Posterior vena cava (tissue), 2 donors: Measurements from ENCODE around the gene WDSUB1. TPM values are rescaled to one million over a fixed set of nuclear protein-coding genes. Genes with fewer than 3 reads are reported as not detected.

Experiments used
- DNase-seq: peaks from one replicate; pipeline ENCODE4 v3.0.0-alpha.2; 2020; ENCODE audit warnings: low spot score
- intact Hi-C, 2 donors: fragments of 100-400 bp; cut with DNase I; formaldehyde crosslinking; loops; one replicate each; pipeline versions ENCODE4 v1.14.1 to v1.14.2; 2022 to 2023
- total RNA-seq, 2 donors: library from RNA; stranded (reverse); fragmentation: NEBNext Ultra II Directional; extraction: Animal tissue kit (Norgen Biotek cat#: 25700); gene quantifications; one replicate each; pipeline ENCODE4 v1.2.1, GENCODE V29; 2021
- donor health status: DM: yes; HTN: yes; CAD: no.
- donor health status: DM: yes; HTN: yes; CAD: no.

WDSUB1 gene
- total RNA-seq, 2 donors from 2014 or later: 4.9 to 7.9 TPM

DNA sequence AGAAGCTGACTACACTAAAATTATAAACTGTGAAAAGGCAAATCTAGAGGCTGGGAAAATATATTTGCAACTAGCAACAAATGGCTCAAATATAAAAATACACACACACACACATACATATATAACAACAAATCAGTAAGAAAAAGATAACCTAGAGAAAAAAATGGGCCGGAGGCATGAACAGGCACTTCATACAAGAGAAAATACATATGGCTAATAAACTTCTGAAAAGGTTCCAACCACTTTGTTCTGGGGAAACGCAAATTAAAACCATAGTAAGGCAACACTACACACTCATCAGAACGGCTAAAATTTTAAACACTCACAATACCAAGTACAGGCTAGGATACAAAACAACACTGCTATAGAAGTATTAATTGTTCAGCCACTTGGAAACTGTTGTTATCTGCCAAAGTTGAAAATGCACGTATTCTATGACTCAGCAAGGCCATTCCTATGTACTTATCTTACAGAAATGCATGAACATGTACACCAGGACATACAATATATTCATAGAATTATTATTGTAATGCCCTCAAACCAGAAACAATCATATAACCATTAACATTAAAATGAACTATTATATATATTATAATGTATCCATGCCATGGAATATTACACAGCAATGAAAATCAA is 15.6 kb downstream of the WDSUB1 start:
- no peak for DNase-seq

DNA sequence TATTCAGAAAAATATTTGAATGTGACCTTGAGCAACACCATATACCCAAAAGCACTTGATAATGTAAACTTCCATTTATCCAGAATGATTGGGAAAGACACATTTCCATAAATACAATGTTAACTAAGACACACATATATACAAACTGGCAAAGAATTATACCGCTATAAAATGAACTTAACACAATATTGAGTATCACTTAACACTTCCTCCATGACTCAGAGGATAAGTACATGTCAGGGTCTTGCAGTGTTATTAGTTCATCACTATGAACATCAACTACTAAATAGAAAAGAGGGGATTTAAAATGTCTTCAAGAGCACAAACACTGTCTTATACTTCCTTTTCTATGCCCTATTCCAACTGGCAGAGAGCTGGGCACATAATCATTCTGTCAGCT is 18.6 kb downstream of the WDSUB1 start:
- intact Hi-C loops: no loop called here
- no peak for DNase-seq

More for the DNA sequence above, 15.6 kb downstream of the WDSUB1 start:
- intact Hi-C loops: no loop called here

DNA sequence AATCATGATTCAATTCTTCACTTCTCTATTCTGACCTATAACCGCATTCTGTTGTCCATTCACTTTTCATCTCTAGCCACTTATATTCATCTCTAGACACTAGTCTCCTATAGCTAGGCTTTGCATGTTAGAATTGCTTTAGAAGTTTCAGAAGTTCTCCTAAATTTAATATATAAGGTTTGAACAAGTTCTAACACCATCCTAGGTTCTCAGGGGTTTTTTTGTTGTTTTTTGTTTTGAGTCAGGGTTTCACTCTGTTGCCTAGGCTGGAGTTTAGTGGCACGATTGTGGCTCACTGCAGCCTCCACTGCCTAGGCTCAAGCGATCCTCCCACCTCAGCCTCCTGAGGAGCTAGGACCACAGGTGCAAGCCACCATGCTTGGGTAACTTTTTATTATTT is 19.9 kb downstream of the WDSUB1 start:
- intact Hi-C loops: no loop called here
- no peak for DNase-seq

DNA sequence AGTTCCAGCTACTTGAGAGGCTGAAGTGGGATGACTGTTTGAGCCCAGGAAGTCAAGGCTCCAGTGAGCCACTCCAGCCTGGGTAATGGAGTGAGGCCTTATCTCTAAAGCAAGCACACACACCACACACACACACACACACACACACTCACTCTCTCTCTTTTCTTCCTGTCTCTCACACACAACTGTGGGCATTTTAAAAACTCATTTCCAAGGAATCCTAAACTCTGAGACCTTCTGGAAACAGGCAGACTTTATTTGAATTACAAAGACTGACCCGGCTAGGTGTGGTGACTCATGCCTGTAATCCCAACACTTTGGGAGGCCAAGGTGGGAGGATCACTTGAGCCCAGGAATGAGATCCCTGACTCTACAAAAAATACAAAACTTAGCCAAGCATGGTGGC is 21.3 kb downstream of the WDSUB1 start:
- intact Hi-C loops: no loop called here
- no peak for DNase-seq

DNA sequence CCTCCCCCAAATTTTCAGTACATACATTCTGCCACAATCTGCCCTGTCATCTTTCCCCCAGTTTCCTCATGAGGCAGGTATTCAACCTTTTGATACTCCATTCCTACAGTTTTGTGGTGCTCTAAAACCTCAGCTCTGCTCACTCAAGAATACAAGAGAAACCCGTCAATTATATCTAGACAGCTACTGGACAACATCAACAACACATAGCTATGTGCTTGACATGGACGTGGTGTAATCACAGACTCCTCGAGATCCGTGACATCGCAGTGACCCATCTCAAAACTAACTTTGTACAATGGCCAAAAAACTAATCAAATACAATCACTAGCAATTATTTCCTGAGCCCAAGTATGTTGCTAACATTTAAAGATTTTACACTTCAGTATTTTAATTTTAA is 23.6 kb downstream of the WDSUB1 start:
- DNase-seq: no peak
- intact Hi-C loops: no loop called here

DNA sequence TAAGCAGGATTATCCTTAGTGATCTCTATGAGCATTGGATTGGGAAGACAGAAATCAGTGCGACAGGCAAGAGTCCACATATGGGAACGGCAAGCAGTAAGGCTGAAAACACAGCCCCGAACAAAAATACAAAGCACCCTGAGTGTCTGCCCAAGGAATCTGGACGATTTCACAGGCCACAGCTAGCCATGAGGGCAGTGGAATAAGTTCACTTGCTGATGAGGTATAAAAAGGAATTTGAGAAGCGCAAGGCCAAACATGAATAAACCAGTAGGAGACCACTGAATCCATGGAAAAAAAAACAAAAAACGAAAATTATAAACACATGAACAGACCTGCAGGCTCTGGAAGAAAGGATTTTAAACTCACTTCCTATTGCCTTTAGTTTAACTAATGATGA is 24.3 kb downstream of the WDSUB1 start:
- DNase-seq: no peak
- intact Hi-C loops: no loop called here

DNA sequence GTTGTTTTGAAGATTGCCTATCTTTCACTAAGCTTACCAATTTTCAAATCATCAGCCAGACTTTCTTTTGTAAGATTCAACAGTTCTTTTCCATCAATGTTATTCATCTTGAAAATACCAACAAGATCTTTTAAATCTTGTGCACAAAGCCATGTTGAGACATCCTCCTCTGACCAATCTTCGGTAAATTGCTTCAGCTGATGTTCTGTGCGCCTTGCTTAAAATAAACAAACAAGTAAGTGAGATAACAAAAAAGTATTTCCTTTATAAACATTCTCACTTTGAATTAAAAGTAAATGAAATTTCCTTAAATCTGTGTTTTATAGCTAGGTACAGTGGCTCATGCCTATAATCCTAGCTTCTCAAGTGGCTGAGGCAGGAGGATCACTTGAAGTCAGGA is 30.3 kb downstream of the WDSUB1 start:
- intact Hi-C loops: no loop called here
- no peak for DNase-seq

DNA sequence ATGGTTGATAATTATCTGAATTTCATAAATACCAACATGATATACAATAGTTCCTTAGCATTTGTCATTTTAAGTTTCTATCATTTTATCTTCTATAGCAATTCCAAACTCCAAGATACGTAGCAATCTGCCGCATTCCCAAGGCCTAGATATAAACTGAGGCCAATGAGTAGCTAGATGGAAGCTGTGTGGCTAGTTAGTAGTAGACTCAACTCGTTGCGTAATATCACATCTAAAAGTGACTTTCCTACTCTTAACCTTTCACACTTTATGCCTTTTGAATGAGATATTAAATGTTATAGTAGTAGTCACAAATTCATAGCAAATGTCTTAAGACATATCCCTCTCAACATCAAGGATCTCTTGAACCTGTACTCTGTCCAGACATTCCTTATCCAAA is 33.6 kb downstream of the WDSUB1 start:
- intact Hi-C loops: no loop called here

DNA sequence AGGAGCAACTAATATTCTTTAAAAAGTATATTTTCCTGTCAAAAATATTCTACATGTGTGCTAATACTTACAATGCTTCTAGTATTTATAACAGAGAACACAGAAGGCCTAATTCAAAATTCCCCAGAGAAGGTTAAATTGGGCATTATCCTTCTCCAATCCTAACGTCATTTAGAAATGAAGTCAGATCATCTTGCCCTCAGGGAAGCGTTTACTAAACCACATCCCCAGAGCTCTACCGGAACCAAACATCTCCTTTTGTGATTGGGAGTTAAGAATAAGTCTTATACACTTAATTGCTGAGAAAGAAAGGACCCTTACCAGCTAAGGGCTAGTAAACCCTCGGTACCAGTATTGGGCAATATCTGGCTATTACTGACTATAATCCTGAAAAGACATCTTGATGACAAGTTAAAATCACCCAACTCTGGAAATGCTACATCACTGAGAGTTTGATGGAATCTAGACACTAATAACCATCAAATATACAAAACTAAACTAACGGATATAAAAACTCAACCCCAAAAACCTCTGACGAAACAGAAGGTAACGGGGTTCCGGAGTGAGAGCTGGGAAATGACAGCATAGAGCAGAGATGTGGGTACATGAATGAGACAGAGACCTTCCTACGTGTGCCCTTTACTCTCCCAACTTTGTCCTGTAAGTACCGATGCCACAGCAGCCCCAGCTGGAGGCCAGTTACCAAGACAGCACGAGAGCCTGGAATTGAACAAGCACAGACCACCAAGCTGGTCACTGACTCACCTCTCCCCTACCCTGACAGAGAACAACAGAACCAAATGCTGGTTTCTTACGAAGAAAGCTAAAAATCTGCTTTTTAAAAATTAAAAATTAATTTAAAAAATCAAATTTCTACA is 35.0 kb downstream of the WDSUB1 start:
- no peak for DNase-seq
- intact Hi-C loops: no loop called here

More for the DNA sequence above, 33.6 kb downstream of the WDSUB1 start:
- no peak for DNase-seq

DNA sequence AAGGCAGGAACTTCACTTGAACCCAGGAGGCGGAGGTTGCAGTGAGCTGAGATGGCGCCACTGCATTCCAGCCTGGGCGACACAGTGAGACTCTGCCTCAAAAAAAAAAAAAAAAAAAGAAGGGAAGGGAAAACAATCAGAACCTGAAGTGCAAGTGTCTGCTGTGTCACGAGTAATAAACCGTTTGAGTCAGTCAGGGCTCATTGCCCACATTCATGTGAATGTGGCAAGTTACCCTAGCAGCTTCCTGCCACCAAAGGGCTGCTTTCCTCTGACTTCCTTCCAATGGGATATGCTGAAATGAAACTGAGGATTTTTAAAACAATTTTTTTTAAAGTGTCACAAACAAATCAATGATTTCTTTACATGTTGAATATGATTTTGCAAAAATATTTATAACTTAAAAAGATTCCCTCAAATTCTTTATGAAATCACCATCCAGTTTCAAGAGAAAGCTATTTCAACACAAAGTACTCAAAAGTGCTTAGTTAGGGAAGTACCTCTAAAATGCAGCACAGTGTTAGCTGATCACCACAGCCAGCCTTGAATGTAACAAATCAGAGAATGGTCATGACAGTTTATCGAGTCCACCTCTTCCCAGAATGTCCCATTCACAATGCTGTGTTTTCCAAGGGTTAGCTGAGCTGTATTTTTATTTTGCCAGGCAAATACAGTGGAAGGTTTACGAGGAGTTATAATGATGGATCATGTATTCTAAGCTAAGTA is 36.4 kb downstream of the WDSUB1 start:
- no peak for DNase-seq
- intact Hi-C loops: no loop called here

DNA sequence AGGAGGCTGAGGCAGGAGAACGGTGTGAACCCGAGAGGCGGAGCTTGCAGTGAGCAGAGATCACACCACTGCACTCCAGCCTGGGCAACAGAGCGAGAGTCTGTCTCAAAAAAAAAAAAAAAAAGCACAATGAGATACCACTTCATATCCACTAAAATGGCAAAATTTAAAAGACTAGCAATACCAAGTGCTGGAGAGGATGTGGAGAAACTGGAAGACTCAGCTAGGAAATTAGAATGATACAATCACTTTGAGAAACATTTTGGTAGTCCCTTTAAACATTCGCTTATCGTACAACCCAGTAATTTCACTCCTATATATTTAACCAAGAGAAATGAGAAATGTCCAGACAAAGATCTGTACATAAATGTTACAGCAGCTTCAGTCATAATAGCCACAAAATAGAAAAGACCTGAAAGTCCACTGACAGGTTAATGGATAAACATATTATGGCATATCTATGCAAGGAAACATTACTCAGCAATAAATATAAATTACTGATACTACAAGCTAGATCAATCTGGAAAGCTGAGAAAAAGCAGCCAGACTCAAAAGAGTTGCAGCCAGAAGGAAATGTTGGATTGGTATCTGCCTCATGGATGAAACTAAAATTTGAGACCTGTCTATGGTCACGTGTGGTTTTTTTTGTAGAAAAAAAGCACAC is 40.0 kb downstream of the WDSUB1 start:
- intact Hi-C loops: no loop called here
- no peak for DNase-seq

DNA sequence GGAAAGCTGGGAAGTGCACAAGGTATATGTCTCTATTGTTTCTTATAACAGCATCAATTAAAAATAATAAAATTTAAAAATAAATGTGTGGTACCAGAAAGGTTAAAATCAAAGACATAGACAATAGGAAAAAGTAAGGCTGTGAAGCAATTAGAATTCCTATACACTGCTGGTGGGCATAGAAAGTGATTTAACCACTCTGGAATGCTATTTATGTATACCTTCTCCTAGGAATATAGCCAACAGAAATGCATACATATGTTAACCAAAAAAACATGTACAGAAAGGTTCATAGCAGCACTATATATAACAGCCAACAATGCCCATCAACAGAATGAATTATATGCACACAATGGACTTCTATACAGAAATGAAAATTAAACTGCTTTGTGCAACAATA is 43.0 kb downstream of the WDSUB1 start:
- intact Hi-C loops: no loop called here
- DNase-seq: no peak

DNA sequence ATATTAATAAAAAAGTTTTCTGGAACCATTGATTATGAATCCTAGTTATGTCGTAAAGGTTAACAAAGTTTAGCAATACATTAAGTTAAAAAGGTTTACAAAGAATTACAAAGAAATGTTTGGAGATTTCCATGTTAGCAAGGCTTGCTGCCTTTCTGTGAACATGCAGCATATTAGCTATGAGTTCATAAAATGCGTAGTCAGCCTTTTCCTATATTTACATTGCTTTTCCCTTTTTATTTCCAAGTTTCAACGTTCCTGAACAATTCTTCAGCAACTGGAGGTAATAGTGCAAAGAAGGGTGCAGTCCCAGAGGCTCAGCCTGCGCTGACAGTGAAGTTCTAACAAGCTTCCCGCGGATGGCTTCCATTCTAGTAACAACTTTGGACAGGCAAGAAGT is 51.6 kb downstream of the WDSUB1 start:
- no peak for DNase-seq
- intact Hi-C loops: no loop called here

DNA sequence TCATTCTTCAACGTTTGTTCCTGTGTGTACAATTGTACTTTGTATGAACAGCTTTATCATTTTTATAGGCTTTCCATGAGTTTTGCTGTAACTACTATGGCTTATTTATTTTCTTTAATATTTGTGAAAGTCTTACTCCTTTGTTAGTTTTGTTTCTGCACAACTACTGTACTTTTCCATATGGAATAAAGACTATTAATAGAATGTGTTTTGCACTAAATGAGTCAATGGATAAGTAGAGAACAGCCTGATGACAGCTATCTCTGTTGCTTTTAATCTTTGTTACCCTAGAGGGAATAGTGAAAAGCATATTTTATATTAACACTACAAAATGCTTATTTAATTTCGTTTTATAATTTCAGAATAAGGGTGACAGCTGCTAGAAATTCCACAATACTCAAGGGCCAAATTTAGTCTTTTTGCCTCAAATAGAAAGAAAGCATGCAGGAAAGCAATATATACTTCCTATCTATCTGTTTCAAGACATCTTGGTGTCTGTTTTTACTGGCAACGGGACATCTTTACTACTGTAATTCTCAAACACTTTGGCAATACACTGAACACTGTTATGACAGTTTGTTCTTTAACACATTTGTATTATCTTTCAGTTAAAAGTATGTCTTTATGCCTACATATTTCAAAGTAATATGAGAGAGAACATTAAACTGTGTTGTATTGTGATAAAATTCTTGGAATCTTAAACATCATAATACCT is 53.9 kb downstream of the WDSUB1 start:
- intact Hi-C loops: no loop called here
- no peak for DNase-seq

DNA sequence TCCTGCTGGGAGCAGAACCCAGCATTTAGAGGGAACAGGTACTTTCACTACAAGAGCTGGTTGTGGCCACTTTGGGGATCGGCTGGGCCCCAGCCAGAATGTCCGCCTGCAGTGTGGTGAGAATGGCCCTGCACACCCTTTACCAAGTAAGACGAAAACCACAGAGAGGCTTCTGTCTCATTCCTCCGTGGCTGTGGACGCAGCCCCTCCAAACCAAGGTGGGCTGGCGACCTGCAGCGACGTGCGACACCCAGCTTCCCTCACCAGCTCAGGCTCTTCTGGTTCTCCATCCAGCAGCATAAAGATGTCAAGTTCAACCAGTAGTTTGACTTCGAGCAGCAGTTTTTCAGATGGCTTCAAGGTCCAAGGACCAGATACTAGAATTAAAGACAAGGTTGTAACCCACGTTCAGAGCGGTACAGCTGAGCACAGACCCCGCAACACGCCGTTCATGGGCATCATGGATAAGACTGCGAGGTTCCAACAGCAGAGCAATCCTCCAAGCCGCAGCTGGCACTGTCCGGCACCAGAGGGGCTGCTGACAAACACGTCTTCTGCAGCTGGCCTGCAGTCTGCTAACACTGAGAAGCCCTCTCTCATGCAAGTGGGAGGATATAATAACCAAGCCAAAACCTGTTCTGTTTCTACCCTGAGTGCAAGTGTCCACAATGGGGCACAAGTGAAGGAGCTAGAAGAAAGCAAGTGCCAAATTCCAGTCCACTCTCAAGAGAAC is 56.2 kb downstream of the WDSUB1 start:
- intact Hi-C loops: no loop called here
- no peak for DNase-seq

DNA sequence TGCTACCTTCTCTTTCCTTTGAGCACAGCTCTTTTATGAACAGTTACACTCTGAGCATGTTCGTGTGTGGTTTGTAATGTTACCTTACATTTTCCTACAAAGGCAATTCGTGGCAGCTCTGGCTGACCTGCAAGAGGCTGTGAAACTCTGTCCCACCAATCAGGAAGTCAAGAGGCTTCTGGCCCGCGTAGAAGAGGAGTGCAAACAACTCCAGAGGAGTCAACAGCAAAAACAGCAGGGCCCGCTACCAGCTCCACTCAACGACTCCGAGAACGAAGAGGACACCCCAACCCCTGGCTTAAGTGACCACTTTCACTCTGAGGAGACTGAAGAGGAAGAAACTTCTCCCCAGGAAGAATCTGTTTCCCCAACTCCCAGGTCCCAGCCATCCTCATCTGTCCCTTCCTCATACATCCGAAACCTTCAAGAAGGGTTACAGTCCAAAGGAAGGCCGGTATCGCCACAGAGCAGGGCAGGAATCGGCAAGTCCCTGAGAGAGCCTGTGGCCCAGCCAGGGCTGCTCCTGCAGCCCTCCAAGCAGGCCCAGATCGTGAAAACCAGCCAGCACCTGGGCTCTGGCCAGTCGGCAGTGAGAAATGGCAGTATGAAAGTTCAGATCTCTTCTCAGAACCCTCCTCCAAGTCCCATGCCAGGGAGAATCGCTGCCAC is 56.9 kb downstream of the WDSUB1 start:
- intact Hi-C loops: no loop called here
- no peak for DNase-seq

DNA sequence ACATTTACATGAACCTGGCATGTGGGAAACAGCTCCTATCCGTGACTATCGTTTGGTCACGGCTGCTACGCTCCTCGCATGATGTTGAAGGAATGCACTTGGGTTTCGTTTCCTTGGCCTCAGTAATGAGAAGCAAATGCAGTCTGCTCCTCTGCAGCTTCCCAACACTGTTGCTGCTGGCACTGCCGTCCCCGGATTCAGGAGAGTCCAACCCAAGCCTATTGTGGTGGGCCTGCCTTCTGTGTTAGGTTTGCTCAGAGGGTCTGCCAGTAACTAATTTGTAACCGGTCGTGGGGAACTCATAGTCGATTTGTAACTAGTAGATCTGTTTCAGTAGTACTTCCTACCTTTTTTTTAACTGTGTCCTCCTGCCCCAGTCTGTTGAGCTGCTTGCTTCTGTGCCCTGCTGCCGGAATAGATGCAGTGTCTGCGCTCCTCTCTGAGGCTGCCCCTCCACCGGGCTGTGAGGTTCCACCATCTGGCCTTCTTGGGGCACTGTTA is 58.4 kb downstream of the WDSUB1 start:
- intact Hi-C loops: no loop called here
- DNase-seq: no peak

DNA sequence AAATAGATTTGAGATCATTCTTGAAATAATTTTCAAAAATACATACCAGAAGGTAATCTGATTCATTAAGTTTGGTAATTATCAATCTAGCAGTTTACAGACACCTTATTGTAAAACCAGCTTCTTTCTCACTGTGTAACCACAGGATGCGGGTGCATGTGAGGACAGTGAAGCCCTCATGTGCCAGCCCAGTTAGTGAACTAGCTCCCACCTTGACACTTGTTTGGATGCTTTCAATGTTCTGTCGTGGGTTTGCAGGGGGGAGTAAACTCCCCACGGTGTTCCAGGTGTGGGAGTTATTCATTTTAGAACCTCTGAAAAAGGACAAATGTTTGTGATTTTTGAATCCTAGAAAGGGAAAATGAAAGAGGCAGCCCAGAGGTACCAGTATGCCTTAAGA is 59.0 kb downstream of the WDSUB1 start:
- intact Hi-C loops: no loop called here
- no peak for DNase-seq
